Tibial artery (tissue), 4 donors: ENCODE data around the gene DBF4.
"Not testable (repeated sequence)": the region's sequence is repeated elsewhere in the genome, so short reads cannot be mapped to it uniquely, and the experiment has no call there.

Source experiments
- DNase-seq, 2 donors: peaks; one replicate each; pipeline ENCODE4 v3.0.0-alpha.2; 2019
- H3K27ac ChIP-seq, 2 donors: fragments of 200-600 bp; sonication (generic) in 1 of 2; 1 replicate in 1 of 2; 2 replicates in 1 of 2; pipeline ENCODE4 v1.5.1; 2018 to 2019; ENCODE audit warnings: mild to moderate bottlenecking in 1 of 2
- H3K27me3 ChIP-seq, 2 donors: fragments of 200-600 bp; sonication (generic) in 1 of 2; one replicate each; pipeline versions ENCODE4 v1.5.1 to v1.6.0; 2016 to 2019
- H3K36me3 ChIP-seq, 3 donors: fragments of 200-600 bp; sonication (generic) in 2 of 3; one replicate each; pipeline ENCODE4 v1.5.1; 2016 to 2019; ENCODE audit warnings: mild to moderate bottlenecking in 2 of 3
- H3K4me1 ChIP-seq, 4 donors: fragments of 200-600 bp; sonication (generic) in 2 of 4; 1 replicate in 3 of 4; 2 replicates in 1 of 4; pipeline ENCODE4 v1.5.1; 2016 to 2019
- H3K4me3 ChIP-seq, 2 donors: fragments of 200-600 bp; sonication (generic) in 1 of 2; 1 replicate in 1 of 2; 2 replicates in 1 of 2; pipeline ENCODE4 v1.5.1; 2018 to 2019; ENCODE audit warnings: mild to moderate bottlenecking in 2 of 2
- H3K9me3 ChIP-seq, 3 donors: fragments of 200-600 bp; sonication (generic) in 1 of 3; one replicate each; pipeline ENCODE4 v1.5.1; 2016 to 2019
- intact Hi-C: fragments of 100-400 bp; cut with DNase I; formaldehyde crosslinking; loops from one replicate; pipeline ENCODE4 v1.15.0; 2023; ENCODE audit warnings: low total_unique reads
- TF ChIP-seq, protein P1 (sequence below), 2 experiments: fragments of 200-600 bp in 1 of 2; fragments of 450-650 bp in 1 of 2; IDR thresholded peaks; one replicate each; pipeline ENCODE4 v1.5.1; 2017 to 2019; ENCODE audit warnings: antibody characterized with exemption in 2 of 2, mild to moderate bottlenecking in 1 of 2, moderate library complexity in 1 of 2

Gene DBF4

DNA sequence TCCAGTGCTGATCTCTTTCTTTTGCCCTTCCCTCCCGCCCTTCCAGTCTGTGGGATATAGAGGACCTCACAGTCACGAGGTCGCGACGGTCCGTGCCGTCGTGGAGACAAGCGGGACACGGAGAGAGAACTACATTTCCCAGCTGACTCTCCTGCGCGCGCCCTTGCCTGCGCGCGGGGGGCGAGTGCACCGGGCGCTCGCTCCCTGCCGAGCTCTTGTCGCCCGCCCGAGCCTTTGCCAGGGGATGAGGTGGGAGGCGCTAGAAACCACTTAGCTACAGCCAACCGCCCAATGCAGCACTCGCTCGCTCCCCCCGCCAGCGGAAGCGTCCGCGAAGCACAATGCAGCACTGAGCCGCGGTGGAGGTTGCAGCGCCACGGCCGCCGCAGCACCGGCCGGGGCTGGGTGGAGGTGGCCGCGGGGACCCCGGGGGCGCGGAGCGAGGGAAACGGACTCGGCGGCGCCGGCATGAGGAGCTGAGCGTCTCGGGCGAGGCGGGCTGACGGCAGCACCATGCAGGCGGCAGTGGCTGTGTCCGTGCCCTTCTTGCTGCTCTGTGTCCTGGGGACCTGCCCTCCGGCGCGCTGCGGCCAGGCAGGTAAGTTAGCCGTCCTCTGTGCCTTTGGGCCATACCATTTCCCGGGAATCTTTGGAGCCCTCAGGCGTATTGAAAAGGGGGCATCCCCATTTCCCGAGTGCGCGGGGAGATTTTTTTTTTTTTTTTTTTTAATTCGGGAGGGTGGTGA, 57.8 kb downstream of the DBF4 start, which contains the start of gene ADAM22:
Gene ADAM22 (plus strand): TSS at position 299 of the 746 bp plus-strand sequence. CDS start 215 bp downstream, at position 514.
- DNase-seq: peak; percentile 74 to 83
- Histone ChIP-seq H3K4me1 (peaks cover 0 to 13% (median 5%) of the 10 kb centered on the region in 4 donors), H3K27ac (peak within 1 kb of the TSS; percentile 8 to 23), H3K9me3 (no peaks in the 10 kb centered on the region), H3K36me3 (no peaks in the 10 kb centered on the region), H3K4me3 (peak within 1 kb of the TSS; percentile 61 to 79), H3K27me3 (no peaks in the 10 kb centered on the region)
- intact Hi-C loops: no loop called here
- TF ChIP-seq, protein P1, sequence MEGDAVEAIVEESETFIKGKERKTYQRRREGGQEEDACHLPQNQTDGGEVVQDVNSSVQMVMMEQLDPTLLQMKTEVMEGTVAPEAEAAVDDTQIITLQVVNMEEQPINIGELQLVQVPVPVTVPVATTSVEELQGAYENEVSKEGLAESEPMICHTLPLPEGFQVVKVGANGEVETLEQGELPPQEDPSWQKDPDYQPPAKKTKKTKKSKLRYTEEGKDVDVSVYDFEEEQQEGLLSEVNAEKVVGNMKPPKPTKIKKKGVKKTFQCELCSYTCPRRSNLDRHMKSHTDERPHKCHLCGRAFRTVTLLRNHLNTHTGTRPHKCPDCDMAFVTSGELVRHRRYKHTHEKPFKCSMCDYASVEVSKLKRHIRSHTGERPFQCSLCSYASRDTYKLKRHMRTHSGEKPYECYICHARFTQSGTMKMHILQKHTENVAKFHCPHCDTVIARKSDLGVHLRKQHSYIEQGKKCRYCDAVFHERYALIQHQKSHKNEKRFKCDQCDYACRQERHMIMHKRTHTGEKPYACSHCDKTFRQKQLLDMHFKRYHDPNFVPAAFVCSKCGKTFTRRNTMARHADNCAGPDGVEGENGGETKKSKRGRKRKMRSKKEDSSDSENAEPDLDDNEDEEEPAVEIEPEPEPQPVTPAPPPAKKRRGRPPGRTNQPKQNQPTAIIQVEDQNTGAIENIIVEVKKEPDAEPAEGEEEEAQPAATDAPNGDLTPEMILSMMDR (IDR thresholded peaks at IDR 0.05): no peak

DNA sequence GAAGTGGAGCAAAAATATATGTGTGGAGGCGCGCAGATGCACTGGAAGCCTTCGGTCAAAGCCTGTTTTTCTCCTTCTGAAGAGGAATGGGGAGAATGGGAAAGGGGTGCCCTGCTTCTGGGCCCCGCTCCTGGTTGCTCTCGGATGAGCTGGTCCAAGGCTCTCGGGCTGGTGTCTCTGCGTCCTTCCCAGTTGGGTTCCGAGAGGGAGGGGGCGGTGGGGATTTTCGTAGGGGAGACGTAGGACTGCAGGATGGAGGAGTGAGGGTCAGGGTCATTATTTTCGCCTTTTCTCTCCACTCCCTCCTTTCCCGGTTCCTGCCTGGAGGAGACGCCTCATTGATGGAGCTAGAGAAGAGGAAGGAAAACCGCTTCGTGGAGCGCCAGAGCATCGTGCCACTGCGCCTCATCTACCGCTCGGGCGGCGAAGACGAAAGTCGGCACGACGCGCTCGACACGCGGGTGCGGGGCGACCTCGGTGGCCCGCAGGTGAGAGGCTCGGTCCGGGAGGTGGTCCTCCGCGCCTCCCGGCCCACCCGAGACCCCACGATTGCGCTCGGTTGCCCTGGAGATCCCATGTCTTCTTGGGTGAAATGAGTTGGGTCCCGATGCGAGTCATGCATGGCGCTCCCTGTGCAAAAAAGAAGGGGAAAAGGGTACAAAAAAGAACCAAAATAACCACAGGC, 58.5 kb downstream of the DBF4 start:
- intact Hi-C loops: no loop called here
- no peaks in the 10 kb centered on the region for H3K27me3 ChIP-seq
- no peaks in the 10 kb centered on the region for H3K9me3 ChIP-seq
- H3K36me3 ChIP-seq: no peaks in the 10 kb centered on the region
- peak overlapping the region in 1 of 2 donors; percentile 23 for H3K27ac ChIP-seq
- H3K4me1 ChIP-seq: peaks cover 0 to 13% (median 5%) of the 10 kb centered on the region in 4 donors
- TF ChIP-seq, protein P1 (IDR thresholded peaks at IDR 0.05): no peak
- H3K4me3 ChIP-seq: peak overlapping the region; percentile 61 to 79
- DNase-seq: no peak

DNA sequence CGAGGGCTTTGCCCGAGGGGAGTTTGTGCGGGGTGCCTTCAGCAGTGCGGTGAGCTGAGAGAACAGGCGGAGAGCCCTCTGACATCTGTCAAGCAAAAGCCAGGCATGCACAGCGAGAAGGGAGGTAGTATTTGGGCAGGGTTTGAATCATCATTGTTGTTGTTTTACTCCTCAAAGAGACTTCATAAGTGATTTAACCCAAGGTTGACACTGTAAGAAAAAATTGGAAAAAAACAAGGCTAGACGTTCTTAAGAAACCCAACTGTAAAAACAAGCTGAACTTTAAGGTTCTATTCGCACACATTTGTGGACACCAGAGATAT, 59.1 kb downstream of the DBF4 start:
- DNase-seq: no peak
- Histone ChIP-seq H3K4me3 (peak overlapping the region; percentile 61 to 79), H3K27me3 (no peaks in the 10 kb centered on the region), H3K36me3 (no peaks in the 10 kb centered on the region), H3K9me3 (no peaks in the 10 kb centered on the region), H3K4me1 (peaks cover 0 to 13% (median 5%) of the 10 kb centered on the region in 4 donors), H3K27ac (no peak overlapping the region)
- intact Hi-C loops: no loop called here
- TF ChIP-seq, protein P1 (IDR thresholded peaks at IDR 0.05): no peak

DNA sequence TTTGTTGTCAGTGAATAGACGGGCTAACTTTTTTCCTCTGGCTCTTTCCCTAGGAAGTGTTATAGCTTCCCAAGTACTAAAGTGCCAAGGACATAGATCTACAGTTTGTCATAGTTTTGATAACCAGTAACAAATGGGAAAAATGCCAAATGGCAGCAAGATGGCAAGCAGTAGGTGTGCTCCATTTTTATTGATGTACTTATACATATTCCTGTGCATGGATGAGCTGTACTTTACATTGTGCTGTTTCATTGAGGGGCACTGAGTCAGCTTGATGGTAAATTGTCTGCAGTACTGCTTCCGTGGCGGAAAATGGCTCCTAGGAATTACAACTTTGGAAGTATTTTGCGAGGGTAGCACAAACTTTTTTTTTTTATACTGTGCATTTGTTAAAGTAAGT, 64.8 kb downstream of the DBF4 start:
- Histone ChIP-seq H3K9me3 (no peaks in the 10 kb centered on the region), H3K4me3 (no peak overlapping the region), H3K27me3 (no peaks in the 10 kb centered on the region), H3K27ac (no peak overlapping the region), H3K4me1 (no peaks in the 10 kb centered on the region), H3K36me3 (no peaks in the 10 kb centered on the region)
- DNase-seq: no peak
- TF ChIP-seq, protein P1 (IDR thresholded peaks at IDR 0.05): no peak
- intact Hi-C loops: no loop called here

DNA sequence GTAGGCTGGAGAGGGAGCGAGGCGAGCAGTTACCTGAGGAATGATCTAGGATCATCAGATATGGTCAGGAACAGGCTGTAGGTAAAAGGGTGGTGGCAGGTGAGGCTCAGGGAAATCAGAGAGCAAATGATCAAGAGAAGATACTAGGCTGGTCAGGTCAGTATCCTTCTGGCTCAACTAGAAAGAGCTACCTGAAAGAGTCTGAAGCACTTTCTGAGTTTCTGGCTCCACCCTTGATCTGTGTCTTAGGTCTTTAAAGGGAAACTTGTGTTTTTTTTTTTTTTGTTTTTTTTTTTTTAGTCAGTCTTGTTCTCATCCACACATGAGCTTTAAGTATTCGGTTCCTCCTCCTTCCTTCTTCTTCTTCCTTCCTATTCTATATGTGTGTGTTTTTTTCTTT, 68.3 kb downstream of the DBF4 start:
- Histone ChIP-seq H3K9me3 (no peaks in the 10 kb centered on the region), H3K36me3 (no peaks in the 10 kb centered on the region), H3K27ac (no peak overlapping the region), H3K4me3 (no peak overlapping the region), H3K4me1 (no peaks in the 10 kb centered on the region), H3K27me3 (no peaks in the 10 kb centered on the region)
- no peak for DNase-seq
- intact Hi-C loops: no loop called here
- TF ChIP-seq, protein P1 (IDR thresholded peaks at IDR 0.05): no peak

DNA sequence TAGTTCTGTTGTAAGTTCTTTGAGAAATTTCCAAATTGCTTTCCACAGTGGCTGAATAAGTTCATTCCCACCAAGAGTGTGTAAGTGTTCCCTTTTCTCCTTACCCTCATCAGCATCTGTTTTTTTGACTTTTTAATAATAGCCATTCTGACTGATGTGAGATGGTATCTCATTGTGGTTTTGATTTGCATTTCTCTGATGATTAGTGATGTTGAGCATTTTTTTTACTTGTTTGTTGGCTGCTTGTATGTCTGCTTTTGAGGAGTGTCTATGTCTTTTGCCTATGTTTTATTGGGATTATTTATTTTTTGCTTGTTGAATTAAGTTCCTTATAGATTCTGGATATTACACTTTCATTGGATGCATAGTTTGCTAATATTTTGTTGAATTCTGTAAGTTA, 69.6 kb downstream of the DBF4 start:
- H3K27ac ChIP-seq, H3K36me3 ChIP-seq, H3K4me1 ChIP-seq, H3K9me3 ChIP-seq, intact Hi-C loops, H3K4me3 ChIP-seq, H3K27me3 ChIP-seq, DNase-seq: not testable (repeated sequence)
